OCI-LY3 (cell line): ENCODE results near the gene ENHO.

ENCODE experiments used
- H2AFZ ChIP-seq: fragments of 200-600, 300-600 bp; shearing (Covaris generic); 2 replicates; pipeline ENCODE4 v1.6.0; 2014; ENCODE audit warnings: antibody characterized with exemption, low read depth, low read length
- H3K27ac ChIP-seq: fragments of 200-600, 300-600 bp; sonication (generic); 2 replicates; pipeline ENCODE4 v1.5.1; 2014; ENCODE audit warnings: mild to moderate bottlenecking, low read length, moderate library complexity, mixed read lengths
- H3K27me3 ChIP-seq: fragments of 200-600, 300-600 bp; sonication (generic); 2 replicates; pipeline ENCODE4 v1.6.1; 2014; ENCODE audit warnings: low read depth, low read length, mixed read lengths
- H3K36me3 ChIP-seq: fragments of 200-600, 300-600 bp; sonication (generic); replicated peaks from 2 replicates; pipeline ENCODE3; 2014; ENCODE audit warnings: low read depth, low read length, mixed read lengths
- H3K4me1 ChIP-seq: fragments of 300-600, 200-600 bp; sonication (generic); 2 replicates; pipeline ENCODE4 v1.6.1; 2014; ENCODE audit warnings: low read length, mixed read lengths
- H3K4me2 ChIP-seq: fragments of 200-600, 300-600 bp; sonication (generic); 2 replicates; pipeline ENCODE4 v1.6.1; 2014; ENCODE audit warnings: low read length, mixed read lengths
- H3K4me3 ChIP-seq: fragments of 300-600, 200-600 bp; sonication (generic); 2 replicates; pipeline ENCODE4 v1.5.1; 2014; ENCODE audit warnings: antibody characterized with exemption, mild to moderate bottlenecking, low read length, moderate library complexity
- H3K79me2 ChIP-seq: fragments of 300-600, 200-600 bp; shearing (Covaris generic); 2 replicates; pipeline ENCODE4 v1.6.1; 2014; ENCODE audit warnings: mild to moderate bottlenecking, low read length, mixed read lengths
- H3K9ac ChIP-seq: fragments of 300-600, 200-600 bp; shearing (Covaris generic); 2 replicates; pipeline ENCODE4 v1.6.0; 2014; ENCODE audit warnings: mild to moderate bottlenecking, low read length, moderate library complexity
- H3K9me3 ChIP-seq: fragments of 200-600, 300-600 bp; shearing (Covaris generic); 2 replicates; pipeline ENCODE4 v1.6.1; 2014; ENCODE audit warnings: low read length, mixed read lengths; ENCODE audit not compliant: insufficient read depth
- H4K20me1 ChIP-seq: fragments of 200-600, 300-600 bp; sonication (generic); 2 replicates; pipeline ENCODE4 v1.6.1; 2016; ENCODE audit warnings: low read length, mixed read lengths; ENCODE audit not compliant: insufficient read depth
- EZH2phosphoT487 ChIP-seq: fragments of 200-600 bp; shearing (Covaris generic); IDR thresholded peaks from 2 replicates; pipeline ENCODE4 v1.6.1; 2018; ENCODE audit warnings: antibody characterized with exemption, mixed run types, low read depth
- TF ChIP-seq, protein P1 (sequence below): fragments of 200-600, 300-600 bp; sonication (generic); IDR thresholded peaks from 2 replicates; pipeline ENCODE4 v1.5.1; 2014; ENCODE audit warnings: antibody characterized with exemption, low read length, low read depth

The ENHO gene

DNA sequence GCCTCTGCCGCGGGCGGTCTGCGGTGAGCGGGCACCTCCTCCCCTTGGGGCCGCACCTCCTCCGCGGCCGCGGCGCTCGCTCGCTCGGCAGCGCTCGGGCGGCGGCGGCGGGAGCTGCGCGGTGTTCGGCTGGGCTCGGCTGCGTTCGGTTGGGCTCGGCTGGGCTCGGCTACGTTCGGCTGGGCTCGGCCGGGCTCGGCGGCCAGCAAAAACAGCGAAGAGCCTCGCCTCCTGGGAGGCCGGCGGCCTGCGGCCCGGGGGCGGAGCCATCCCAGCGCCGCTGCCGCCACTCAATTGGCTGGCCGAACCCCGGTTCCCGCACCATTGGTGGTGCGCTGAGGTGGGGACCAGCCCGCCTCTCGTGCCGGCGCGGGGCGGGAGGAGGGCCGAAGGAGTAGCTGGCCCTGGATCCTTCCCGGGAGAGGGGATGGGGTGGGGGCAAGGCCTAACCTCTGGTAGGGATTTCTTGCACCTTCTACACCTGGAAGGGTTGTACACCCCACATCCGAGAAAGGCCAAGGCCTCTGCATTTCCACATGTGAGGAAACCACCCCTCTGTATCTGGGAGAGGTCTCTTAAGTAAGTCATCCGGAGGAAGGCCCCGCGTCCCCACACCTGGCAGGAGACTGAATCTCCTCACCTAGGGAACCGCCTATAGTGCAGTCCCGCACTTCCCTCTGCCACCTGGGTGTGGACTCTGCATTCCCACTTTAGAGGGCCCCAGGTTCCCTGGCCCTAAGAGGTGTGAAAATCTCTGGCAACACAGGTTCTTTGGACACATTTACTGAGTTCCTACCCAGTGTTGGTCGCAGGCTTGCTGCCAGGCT, at the start of gene ENHO:
Gene ENHO (minus strand): TSS at position 20 of the 827 bp plus-strand sequence. CDS start 1,295 bp downstream, outside the sequence.
- Histone ChIP-seq H3K4me3 (peak within 1 kb of the TSS; percentile 73), H3K9me3 (no peaks in the 10 kb centered on the region), H2AFZ (peak within 1 kb of the TSS; percentile 83), H3K36me3 (no peaks in the 10 kb centered on the region), H3K4me1 (peaks cover 10% of the 10 kb centered on the region), H4K20me1 (0 out of 2 replicates have a peak, but pooled peaks cover 4% of the 10 kb centered on the region), H3K79me2 (no peaks in the 10 kb centered on the region), H3K4me2 (peak within 1 kb of the TSS; percentile 80), H3K27ac (no peak within 1 kb of the TSS), H3K27me3 (peaks cover 32% of the 10 kb centered on the region), H3K9ac (peak within 1 kb of the TSS; percentile 49)
- TF ChIP-seq EZH2phosphoT487, result no peak
- TF ChIP-seq, protein P1, sequence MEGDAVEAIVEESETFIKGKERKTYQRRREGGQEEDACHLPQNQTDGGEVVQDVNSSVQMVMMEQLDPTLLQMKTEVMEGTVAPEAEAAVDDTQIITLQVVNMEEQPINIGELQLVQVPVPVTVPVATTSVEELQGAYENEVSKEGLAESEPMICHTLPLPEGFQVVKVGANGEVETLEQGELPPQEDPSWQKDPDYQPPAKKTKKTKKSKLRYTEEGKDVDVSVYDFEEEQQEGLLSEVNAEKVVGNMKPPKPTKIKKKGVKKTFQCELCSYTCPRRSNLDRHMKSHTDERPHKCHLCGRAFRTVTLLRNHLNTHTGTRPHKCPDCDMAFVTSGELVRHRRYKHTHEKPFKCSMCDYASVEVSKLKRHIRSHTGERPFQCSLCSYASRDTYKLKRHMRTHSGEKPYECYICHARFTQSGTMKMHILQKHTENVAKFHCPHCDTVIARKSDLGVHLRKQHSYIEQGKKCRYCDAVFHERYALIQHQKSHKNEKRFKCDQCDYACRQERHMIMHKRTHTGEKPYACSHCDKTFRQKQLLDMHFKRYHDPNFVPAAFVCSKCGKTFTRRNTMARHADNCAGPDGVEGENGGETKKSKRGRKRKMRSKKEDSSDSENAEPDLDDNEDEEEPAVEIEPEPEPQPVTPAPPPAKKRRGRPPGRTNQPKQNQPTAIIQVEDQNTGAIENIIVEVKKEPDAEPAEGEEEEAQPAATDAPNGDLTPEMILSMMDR, result no peak

DNA sequence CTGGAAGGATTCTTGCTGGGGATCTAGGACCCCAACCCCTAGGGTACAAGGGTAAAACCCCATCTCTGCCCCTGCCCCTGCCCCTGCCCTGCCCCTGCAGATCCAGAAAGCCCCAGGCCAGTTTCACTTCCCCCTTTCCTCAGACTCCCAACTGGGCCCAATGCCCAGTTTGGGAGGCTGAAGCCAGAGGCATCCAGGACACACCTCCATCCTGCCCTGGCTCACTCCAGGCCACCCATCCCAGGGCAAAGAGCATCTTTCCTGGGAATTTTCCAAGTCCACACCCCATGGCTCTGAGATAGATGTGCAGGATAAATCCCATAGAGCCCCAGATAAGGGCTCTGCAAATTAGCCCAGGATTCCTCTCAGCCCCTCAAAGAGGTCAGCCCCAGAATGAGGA, 49.3 kb upstream of the ENHO start:
- Histone ChIP-seq H3K4me1 (peaks cover 47% of the 10 kb centered on the region), H3K36me3 (no peaks in the 10 kb centered on the region), H3K4me2 (peak overlapping the region; percentile 59), H4K20me1 (no peaks in the 10 kb centered on the region), H3K9me3 (no peaks in the 10 kb centered on the region), H3K27ac (no peak overlapping the region), H2AFZ (no peak overlapping the region), H3K4me3 (no peak overlapping the region), H3K9ac (peak overlapping the region; percentile 14; the same call in 1 of the 2 replicates), H3K79me2 (no peaks in the 10 kb centered on the region), H3K27me3 (no peaks in the 10 kb centered on the region)
- TF ChIP-seq, protein P1, result no peak
- TF ChIP-seq EZH2phosphoT487, result no peak

DNA sequence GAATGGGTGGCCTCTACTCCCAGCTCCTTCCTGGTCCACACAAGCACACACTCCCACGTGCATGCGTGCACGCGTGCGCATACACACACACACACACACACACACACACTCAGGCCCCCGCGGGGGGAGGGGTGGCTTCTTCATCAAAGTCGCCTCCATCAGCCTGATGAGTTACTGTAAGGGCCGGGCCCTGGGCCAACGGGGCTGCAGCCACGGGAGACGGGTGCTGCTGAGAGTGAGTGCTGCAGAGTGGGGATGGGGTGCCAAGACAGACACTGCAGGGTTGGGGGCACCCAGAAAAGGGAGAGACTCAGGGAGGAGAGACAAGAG, 48.7 kb upstream of the ENHO start:
- Histone ChIP-seq H3K4me2 (peak overlapping the region; percentile 59), H3K9ac (peak overlapping the region; percentile 48; the same call in 1 of the 2 replicates), H2AFZ (peak overlapping the region; percentile 73; the same call in 1 of the 2 replicates), H3K36me3 (no peaks in the 10 kb centered on the region), H3K4me1 (peaks cover 47% of the 10 kb centered on the region), H3K27ac (peak overlapping the region; percentile 52; the same call in 1 of the 2 replicates), H3K9me3 (no peaks in the 10 kb centered on the region), H3K4me3 (no peak overlapping the region; the same call in 1 of the 2 replicates), H4K20me1 (no peaks in the 10 kb centered on the region), H3K79me2 (no peaks in the 10 kb centered on the region), H3K27me3 (no peaks in the 10 kb centered on the region)
- TF ChIP-seq EZH2phosphoT487, result no peak
- TF ChIP-seq, protein P1, result no peak

DNA sequence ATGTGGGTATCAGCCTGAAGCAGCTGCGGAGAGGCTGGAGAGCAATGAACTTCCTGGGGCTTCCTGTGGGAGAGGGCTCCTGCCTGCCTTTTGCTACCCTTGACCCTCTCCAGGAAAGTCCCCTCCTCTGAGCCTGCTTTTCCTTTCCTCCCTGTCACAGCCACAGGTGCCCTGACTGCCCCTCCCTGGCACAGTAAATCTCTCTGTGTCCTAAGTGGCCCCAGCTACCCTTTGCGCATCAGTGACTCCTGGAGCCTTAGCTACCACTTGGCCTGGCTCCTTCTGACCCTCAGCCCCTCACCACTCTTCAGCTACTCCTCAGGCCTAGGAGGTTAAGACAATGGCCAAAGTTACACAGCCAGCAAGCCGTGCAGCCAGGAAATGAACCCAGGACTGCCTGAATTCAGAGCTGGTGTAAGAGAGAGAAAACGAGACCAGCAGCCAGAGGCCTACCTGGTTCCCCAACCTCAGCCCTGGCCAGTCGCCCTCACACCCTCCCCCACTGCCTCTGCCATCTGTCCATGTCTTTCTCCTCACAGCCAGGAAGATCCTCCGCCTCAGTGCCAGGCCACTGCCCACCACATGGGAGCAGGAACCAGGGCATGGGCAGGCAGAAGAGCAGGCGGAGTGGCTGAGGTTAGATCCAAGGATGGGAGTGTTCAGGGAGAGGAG, 48.2 kb upstream of the ENHO start:
- Histone ChIP-seq H3K9ac (peak overlapping the region; percentile 48; the same call in 1 of the 2 replicates), H3K4me3 (no peak overlapping the region; the same call in 1 of the 2 replicates), H3K4me1 (peaks cover 47% of the 10 kb centered on the region), H3K36me3 (no peaks in the 10 kb centered on the region), H4K20me1 (no peaks in the 10 kb centered on the region), H3K9me3 (no peaks in the 10 kb centered on the region), H3K79me2 (no peaks in the 10 kb centered on the region), H3K27me3 (no peaks in the 10 kb centered on the region), H3K27ac (peak overlapping the region; percentile 52; the same call in 1 of the 2 replicates), H3K4me2 (peak overlapping the region; percentile 59), H2AFZ (peak overlapping the region; percentile 73; the same call in 1 of the 2 replicates)
- TF ChIP-seq EZH2phosphoT487, result no peak
- TF ChIP-seq, protein P1, result no peak
